Metanephros (tissue), 2 donors: ENCODE measurements around the gene TMEM134. TPM values are rescaled to one million over a fixed set of nuclear protein-coding genes. Genes with fewer than 3 reads are reported as not detected.

Experiments
- small RNA-seq: library from RNA; depleted of rRNA; stranded (forward); fragments of <200 nt; gene quantifications from one replicate; pipeline ENCODE3, GENCODE V24; 2014; ENCODE audit warnings: low replicate concordance
- total RNA-seq: library from RNA; depleted of rRNA; stranded (reverse); fragments of >200 nt; gene quantifications from one replicate; pipeline ENCODE4 v1.2.3, GENCODE V29; 2014

TMEM134 gene, protein sequence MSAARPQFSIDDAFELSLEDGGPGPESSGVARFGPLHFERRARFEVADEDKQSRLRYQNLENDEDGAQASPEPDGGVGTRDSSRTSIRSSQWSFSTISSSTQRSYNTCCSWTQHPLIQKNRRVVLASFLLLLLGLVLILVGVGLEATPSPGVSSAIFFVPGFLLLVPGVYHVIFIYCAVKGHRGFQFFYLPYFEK
- total RNA-seq, result 56.6 TPM

GRCh38 chr11:67468759-67469507, at the start of gene TMEM134:
Gene TMEM134, minus strand, starts transcription at chr11:67469251. Its CDS starts 59 bp downstream, at chr11:67469192.

DNA sequence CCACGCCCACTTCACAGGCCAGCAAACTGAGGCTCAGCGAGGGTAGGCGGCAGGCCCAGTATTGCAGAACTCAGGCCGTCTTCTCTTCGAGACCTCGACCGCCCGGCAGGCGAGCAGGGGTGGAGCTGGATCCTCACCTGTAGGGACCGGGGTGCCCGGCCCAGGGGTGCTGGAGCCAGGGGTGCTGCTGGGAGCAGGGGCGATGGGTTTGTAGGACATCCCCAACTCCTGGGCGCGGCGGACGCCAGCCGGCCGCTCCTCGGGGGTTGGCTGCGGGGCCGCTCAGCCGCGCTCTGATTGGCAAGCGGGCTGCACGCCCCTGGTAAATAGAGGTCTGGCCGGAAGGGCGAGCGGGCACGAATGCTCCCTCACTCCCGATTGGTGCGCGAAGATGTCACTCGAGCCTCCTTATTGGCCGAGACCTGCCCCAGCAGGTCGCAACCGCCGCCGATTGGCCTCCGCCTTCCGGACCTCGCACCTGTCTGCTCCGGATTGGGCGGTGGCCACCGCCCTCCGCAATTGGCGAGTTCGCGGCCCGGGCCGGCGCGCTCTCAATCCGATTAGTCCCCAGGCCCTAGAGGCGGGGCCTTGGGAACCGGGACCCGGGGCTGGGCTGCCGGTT, 38.9 kb upstream of the TMEM134 start, which contains the start of gene CDK2AP2:
TSS of gene CDK2AP2 (minus strand) at position 299 of the 622 bp plus-strand sequence. CDS start at position 219, 80 bp downstream.

GRCh38 chr11:67504950-67505581, 36.0 kb upstream of the TMEM134 start, which contains the start of gene PITPNM1:
Gene PITPNM1, minus strand, starts transcription at chr11:67505363. Its CDS starts 1,183 bp downstream, at chr11:67504180.

DNA sequence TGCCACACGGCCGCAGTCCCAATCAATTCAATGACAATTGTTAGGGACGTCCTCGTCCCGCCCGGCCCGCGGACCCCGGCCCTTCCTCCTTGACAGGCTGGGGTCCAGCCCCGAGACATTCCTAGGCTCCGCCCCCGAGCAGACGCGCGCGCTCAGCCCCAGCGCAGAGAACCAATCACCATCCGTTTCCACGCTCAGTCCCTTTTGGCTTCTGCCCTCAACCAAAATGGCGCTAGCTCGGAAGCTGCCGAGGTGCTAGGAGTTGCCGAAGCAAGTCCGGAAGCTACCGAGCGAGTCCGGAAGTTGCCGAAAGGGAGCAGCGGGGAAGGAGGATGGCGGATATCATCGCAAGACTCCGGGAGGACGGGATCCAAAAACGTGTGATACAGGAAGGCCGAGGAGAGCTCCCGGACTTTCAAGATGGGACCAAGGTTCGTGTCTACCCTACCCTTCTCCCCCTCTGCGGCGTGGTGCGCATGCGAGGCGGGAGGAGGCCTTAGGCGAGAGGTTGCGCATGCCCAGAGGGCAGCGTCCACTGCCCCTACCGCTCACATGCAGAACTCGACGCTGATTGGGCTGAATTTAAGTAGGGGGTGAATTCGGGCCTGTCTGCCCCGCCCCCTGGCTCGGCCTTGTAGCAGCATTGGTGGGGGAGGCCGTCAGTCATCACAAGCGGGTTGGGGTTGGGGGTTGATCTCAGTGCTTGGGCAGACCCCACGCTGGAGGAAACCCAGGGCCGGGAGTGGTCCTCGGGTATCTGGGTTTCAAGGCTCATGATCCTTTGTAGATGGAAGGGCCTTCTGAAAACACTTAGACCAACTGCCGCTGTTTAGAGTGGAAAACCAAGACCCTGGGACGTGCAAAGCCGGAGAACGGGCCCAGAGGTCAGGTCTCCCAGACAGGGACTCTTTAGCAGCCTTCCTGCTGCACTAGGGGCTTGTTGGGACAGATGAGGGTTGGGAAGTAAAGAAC, 14.1 kb upstream of the TMEM134 start, which contains the start of gene AIP:
TSS of gene AIP (plus strand) at position 200 of the 972 bp plus-strand sequence. CDS start at position 333, 133 bp downstream.

DNA sequence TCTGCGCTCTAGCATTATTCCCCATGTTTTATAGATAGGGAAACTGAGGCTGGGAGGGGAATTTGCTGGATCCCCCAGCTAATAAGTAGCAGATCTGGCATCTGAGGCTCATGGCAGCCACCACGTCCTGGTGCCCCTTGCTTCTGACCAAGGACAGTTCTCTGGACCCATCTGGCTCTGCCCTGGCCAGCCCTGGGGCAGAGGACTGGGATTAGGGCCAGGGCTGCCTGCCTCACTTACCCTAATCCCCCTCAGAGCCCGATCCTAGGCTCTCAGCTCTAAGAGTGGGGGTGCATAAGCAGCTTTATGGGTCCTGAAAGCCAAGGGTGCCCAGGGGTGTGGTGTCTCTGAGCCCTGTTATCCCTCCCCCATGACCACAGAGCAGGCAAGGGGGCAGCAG, 14.0 kb downstream of the TMEM134 start, which contains the start of gene CABP4:
TSS of gene CABP4 (plus strand) at position 301 of the 400 bp plus-strand sequence. CDS start at position 371, 70 bp downstream.

DNA sequence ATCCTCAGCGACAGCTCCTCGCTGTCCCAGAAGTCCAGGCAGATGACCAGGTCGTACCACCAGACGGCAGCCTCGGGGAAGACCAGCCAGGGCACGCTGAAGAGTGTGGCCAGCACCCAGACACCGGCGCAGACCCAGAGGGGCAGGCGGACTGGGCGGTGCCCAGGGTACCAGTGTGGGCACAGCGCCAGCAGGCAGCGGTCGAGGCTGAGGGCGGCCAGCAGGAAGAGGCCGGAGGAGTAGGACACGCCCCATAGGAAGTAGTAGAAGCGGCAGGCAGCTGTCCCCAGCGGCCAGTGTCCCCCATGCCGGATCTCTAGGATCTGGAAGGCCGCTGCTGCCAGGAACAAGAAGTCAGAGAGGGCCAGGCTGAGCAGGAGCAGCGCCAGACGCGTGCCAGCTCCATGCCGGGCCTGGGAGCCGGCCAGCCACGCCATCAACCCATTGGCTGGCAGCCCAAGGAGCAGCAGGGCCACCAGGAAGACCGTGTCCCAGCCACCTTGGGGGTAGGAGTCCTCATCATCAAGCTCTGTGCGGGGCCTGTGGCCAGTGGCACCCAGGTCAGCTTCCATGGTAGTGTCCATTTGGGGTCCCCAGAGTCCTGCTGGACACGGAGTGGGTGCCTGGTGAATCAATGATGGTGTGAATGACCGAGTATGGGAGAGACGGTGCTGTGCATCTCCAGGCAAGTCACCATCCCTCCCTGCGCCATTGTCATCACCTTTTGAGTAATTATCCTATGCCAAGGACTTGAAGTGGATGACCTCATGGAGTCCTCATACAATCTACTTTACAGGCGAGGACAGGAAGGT, 16.7 kb downstream of the TMEM134 start, which contains the start of gene GPR152:
TSS of gene GPR152 (minus strand) at position 589 of the 812 bp plus-strand sequence. CDS start at position 584, 5 bp downstream.

GRCh38 chr11:67437082-67437808, 31.8 kb downstream of the TMEM134 start, which contains the start of gene PTPRCAP:
Gene PTPRCAP, minus strand, starts transcription at chr11:67437682. Its CDS starts 63 bp downstream, at chr11:67437619.

GRCh38 chr11:67428052-67429001, 40.7 kb downstream of the TMEM134 start, which contains the start of gene RPS6KB2:
Gene RPS6KB2, plus strand, starts transcription at chr11:67428494. Its CDS starts 52 bp downstream, at chr11:67428546.

GRCh38 chr11:67415501-67416304, 53.3 kb downstream of the TMEM134 start, which contains the start of gene CARNS1:
Gene CARNS1, plus strand, starts transcription at chr11:67415678. Its CDS starts 522 bp downstream, at chr11:67416200.

Small RNA genes lying within 50 kb of the gene (small RNA-seq; reads per million reads assigned to genes)
- gene MIR6752, result not detected

Other genes starting within 250 kb of the TMEM134 start
- gene GRK2, start 202.8 kb downstream of the TMEM134 start, total RNA-seq, result 39.3 TPM
- gene ANKRD13D, start 179.9 kb downstream of the TMEM134 start, total RNA-seq, result 52.0 TPM
- 22.5 TPM for gene SSH3, start 165.7 kb downstream of the TMEM134 start, total RNA-seq
- gene POLD4, start 115.7 kb downstream of the TMEM134 start, total RNA-seq, result 15.9 TPM
- gene CLCF1, start 95.7 kb downstream of the TMEM134 start, total RNA-seq, result 3.5 TPM
- gene RAD9A, start 77.3 kb downstream of the TMEM134 start, total RNA-seq, result 22.3 TPM
- gene PPP1CA, start 67.4 kb downstream of the TMEM134 start, total RNA-seq, result 144 TPM
- 4.9 TPM for gene TBC1D10C, start 65.2 kb downstream of the TMEM134 start, total RNA-seq
- 8.8 TPM for gene CARNS1, start 53.6 kb downstream of the TMEM134 start, total RNA-seq
- 35.5 TPM for gene RPS6KB2, start 40.8 kb downstream of the TMEM134 start, total RNA-seq
- 2.5 TPM for gene PTPRCAP, start 31.6 kb downstream of the TMEM134 start, total RNA-seq
- 89.6 TPM for gene CORO1B, start 25.8 kb downstream of the TMEM134 start, total RNA-seq
- not detected for gene GPR152, start 16.5 kb downstream of the TMEM134 start, total RNA-seq
- gene CABP4, start 13.9 kb downstream of the TMEM134 start, total RNA-seq, result 0.58 TPM
- 65.4 TPM for gene AIP, start 13.8 kb upstream of the TMEM134 start, total RNA-seq
- gene PITPNM1, start 36.1 kb upstream of the TMEM134 start, total RNA-seq, result 60.2 TPM
- gene CDK2AP2, start 38.9 kb upstream of the TMEM134 start, total RNA-seq, result 38.0 TPM
- gene CABP2, start 54.2 kb upstream of the TMEM134 start, total RNA-seq, result not detected
- 811 TPM for gene GSTP1, start 114.6 kb upstream of the TMEM134 start, total RNA-seq
- 205 TPM for gene NDUFV1, start 137.7 kb upstream of the TMEM134 start, total RNA-seq
- gene NUDT8, start 160.7 kb upstream of the TMEM134 start, total RNA-seq, result 10.9 TPM
- gene TBX10, start 170.5 kb upstream of the TMEM134 start, total RNA-seq, result not detected
- 9.1 TPM for gene ACY3, start 181.5 kb upstream of the TMEM134 start, total RNA-seq
- gene ALDH3B2, start 205.4 kb upstream of the TMEM134 start, total RNA-seq, result 2.1 TPM